GM23338 (cell line): ENCODE results near the gene COPS2. TPM values are rescaled to one million over a fixed set of nuclear protein-coding genes. Genes with fewer than 3 reads are reported as not detected.

ENCODE experiments used
- ATAC-seq: fragments of 200-7000 bp; cut with Tn5 transposase; 3 replicates; pipeline ENCODE4 v1.9.1; 2020
- DNase-seq: peaks from one replicate; pipeline ENCODE4 v3.0.0-alpha.2; 2015; ENCODE audit warnings: low spot score
- H2AFZ ChIP-seq: fragments of 200-600 bp; sonication (generic); 2 replicates; pipeline ENCODE4 v1.8.0; 2016; ENCODE audit warnings: antibody characterized with exemption, mild to moderate bottlenecking, moderate library complexity
- H3F3A ChIP-seq: fragments of 200-600 bp; sonication (generic); replicated peaks from 2 replicates; pipeline ENCODE4 v1.8.0; 2017; ENCODE audit warnings: antibody characterized with exemption, mixed run types, low read depth
- H3K27ac ChIP-seq: fragments of 200-600 bp; sonication (generic); 2 replicates; pipeline ENCODE4 v1.6.1; 2016; ENCODE audit warnings: low read depth
- H3K27me3 ChIP-seq: fragments of 200-600 bp; sonication (generic); 2 replicates; pipeline ENCODE4 v1.8.0; 2016; ENCODE audit warnings: mild to moderate bottlenecking, mixed run types, moderate library complexity; ENCODE audit not compliant: insufficient read depth
- H3K36me3 ChIP-seq: fragments of 200-600 bp; sonication (generic); 2 replicates; pipeline ENCODE4 v1.8.0; 2016; ENCODE audit warnings: mild to moderate bottlenecking; ENCODE audit not compliant: insufficient read depth
- H3K4me1 ChIP-seq: fragments of 200-600 bp; sonication (generic); 2 replicates; pipeline ENCODE4 v1.8.0; 2016; ENCODE audit warnings: mild to moderate bottlenecking, moderate library complexity; ENCODE audit not compliant: insufficient read depth
- H3K4me2 ChIP-seq: fragments of 200-600 bp; sonication (generic); 2 replicates; pipeline ENCODE4 v1.7.1; 2017; ENCODE audit warnings: mixed run types
- H3K4me3 ChIP-seq: fragments of 200-600 bp; sonication (generic); 2 replicates; pipeline ENCODE4 v1.6.1; 2016; ENCODE audit warnings: mixed run types
- H3K79me2 ChIP-seq: fragments of 200-600 bp; sonication (generic); replicated peaks from 2 replicates; pipeline ENCODE4 v1.8.0; 2017; ENCODE audit warnings: mild to moderate bottlenecking; ENCODE audit not compliant: insufficient read depth
- H3K9me2 ChIP-seq: fragments of 200-600 bp; sonication (generic); 2 replicates; pipeline ENCODE4 v1.8.0; 2017; ENCODE audit not compliant: insufficient read depth
- H4K20me1 ChIP-seq: fragments of 200-600 bp; sonication (generic); replicated peaks from 2 replicates; pipeline ENCODE4 v1.8.0; 2017; ENCODE audit warnings: mild to moderate bottlenecking; ENCODE audit not compliant: insufficient read depth
- H3K27ac Mint-ChIP-seq: 2 replicates; pipeline ENCODE4 v1.8.0; 2020; ENCODE audit warnings: inconsistent platforms, mild to moderate bottlenecking, moderate library complexity, mixed read lengths
- H3K27me3 Mint-ChIP-seq: 3 replicates; pipeline ENCODE4 v1.8.0; 2022; ENCODE audit warnings: low read depth, mild to moderate bottlenecking, moderate library complexity, mixed read lengths, inconsistent platforms; ENCODE audit not compliant: insufficient read depth, poor library complexity
- H3K36me3 Mint-ChIP-seq: 3 replicates; pipeline ENCODE4 v1.8.0; 2021; ENCODE audit warnings: low read depth, mild to moderate bottlenecking, inconsistent platforms, moderate library complexity, mixed read lengths
- H3K4me1 Mint-ChIP-seq: 3 replicates; pipeline ENCODE4 v1.8.0; 2020; ENCODE audit warnings: mild to moderate bottlenecking, inconsistent platforms, mixed read lengths
- H3K4me3 Mint-ChIP-seq: 3 replicates; pipeline ENCODE4 v1.8.0; 2021; ENCODE audit warnings: moderate library complexity, mild to moderate bottlenecking, inconsistent platforms, mixed read lengths
- H3K9me3 Mint-ChIP-seq: 3 replicates; pipeline ENCODE4 v1.8.0; 2020; ENCODE audit warnings: moderate library complexity, mild to moderate bottlenecking, inconsistent platforms, mixed read lengths
- EZH2 ChIP-seq: fragments of 200-600 bp; sonication (generic); IDR thresholded peaks from one replicate; pipeline ENCODE4 v1.8.0; 2017; ENCODE audit warnings: antibody characterized with exemption, mild to moderate bottlenecking, low read depth; ENCODE audit not compliant: unreplicated experiment
- JUNB ChIP-seq: IDR thresholded peaks from one replicate; pipeline ENCODE4 v1.6.1; 2016; ENCODE audit warnings: antibody characterized with exemption; ENCODE audit not compliant: unreplicated experiment
- NANOG ChIP-seq: IDR thresholded peaks from 2 replicates; pipeline ENCODE4 v1.6.1; 2016; ENCODE audit warnings: antibody characterized with exemption, borderline replicate concordance
- POLR2AphosphoS5 ChIP-seq: IDR thresholded peaks from 2 replicates; pipeline ENCODE4 v1.6.1; 2016; ENCODE audit warnings: antibody characterized with exemption, low read depth
- polyA plus RNA-seq: library from polyadenylated mRNA; unstranded; fragments of >200 nt; fragmentation: Nextera tagmentation; extraction: Ambion mirVana; gene quantifications from 2 replicates; pipeline ENCODE4 v1.2.1, GENCODE V29; 2016
- total RNA-seq: library from RNA; depleted of rRNA; stranded (reverse); fragments of >200 nt; shearing (Covaris generic); gene quantifications from 2 replicates; pipeline ENCODE4 v1.2.3, GENCODE V29; 2014
- TF ChIP-seq, protein P1 (sequence below): fragments of 250-450 bp; sonication (Bioruptor Pico); IDR thresholded peaks from 2 replicates; pipeline ENCODE4 v1.5.0; 2020; ENCODE audit warnings: mild to moderate bottlenecking, moderate library complexity
- TF ChIP-seq, protein P2 (sequence below), 2 experiments: fragments of 200-600 bp in 1 of 2; sonication (generic) in 1 of 2; conservative IDR thresholded peaks; 2 replicates each; pipeline versions ENCODE4 v1.5.1 to v1.6.1; 2016 to 2017; ENCODE audit warnings: antibody characterized with exemption in 2 of 2, low read depth in 2 of 2, mild to moderate bottlenecking in 2 of 2, moderate library complexity in 1 of 2

The COPS2 gene
- total and polyA plus RNA-seq, 2 experiments from 2014 or later, result 38.7 to 67.3 TPM

DNA sequence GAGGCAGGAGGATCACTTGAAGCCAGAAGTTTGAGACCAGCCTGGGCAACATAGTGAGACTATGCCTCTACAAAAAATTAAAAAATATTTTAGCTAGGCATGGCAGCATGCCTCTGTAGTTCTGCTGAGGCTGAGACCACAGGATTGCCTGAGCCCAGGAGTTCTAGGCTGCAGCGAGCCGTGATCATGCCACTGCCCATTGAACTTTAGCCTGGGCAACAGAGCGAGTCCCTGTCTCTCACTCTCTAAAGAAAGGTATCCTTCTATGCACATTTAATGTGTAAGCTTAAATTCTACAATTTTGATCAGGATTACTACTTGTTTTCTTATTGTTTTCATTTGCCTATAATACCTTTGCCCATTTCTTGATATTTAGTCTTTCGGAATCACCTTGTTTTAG lies 41.5 kb upstream of the COPS2 start (continued):
- TF ChIP-seq, protein P1, sequence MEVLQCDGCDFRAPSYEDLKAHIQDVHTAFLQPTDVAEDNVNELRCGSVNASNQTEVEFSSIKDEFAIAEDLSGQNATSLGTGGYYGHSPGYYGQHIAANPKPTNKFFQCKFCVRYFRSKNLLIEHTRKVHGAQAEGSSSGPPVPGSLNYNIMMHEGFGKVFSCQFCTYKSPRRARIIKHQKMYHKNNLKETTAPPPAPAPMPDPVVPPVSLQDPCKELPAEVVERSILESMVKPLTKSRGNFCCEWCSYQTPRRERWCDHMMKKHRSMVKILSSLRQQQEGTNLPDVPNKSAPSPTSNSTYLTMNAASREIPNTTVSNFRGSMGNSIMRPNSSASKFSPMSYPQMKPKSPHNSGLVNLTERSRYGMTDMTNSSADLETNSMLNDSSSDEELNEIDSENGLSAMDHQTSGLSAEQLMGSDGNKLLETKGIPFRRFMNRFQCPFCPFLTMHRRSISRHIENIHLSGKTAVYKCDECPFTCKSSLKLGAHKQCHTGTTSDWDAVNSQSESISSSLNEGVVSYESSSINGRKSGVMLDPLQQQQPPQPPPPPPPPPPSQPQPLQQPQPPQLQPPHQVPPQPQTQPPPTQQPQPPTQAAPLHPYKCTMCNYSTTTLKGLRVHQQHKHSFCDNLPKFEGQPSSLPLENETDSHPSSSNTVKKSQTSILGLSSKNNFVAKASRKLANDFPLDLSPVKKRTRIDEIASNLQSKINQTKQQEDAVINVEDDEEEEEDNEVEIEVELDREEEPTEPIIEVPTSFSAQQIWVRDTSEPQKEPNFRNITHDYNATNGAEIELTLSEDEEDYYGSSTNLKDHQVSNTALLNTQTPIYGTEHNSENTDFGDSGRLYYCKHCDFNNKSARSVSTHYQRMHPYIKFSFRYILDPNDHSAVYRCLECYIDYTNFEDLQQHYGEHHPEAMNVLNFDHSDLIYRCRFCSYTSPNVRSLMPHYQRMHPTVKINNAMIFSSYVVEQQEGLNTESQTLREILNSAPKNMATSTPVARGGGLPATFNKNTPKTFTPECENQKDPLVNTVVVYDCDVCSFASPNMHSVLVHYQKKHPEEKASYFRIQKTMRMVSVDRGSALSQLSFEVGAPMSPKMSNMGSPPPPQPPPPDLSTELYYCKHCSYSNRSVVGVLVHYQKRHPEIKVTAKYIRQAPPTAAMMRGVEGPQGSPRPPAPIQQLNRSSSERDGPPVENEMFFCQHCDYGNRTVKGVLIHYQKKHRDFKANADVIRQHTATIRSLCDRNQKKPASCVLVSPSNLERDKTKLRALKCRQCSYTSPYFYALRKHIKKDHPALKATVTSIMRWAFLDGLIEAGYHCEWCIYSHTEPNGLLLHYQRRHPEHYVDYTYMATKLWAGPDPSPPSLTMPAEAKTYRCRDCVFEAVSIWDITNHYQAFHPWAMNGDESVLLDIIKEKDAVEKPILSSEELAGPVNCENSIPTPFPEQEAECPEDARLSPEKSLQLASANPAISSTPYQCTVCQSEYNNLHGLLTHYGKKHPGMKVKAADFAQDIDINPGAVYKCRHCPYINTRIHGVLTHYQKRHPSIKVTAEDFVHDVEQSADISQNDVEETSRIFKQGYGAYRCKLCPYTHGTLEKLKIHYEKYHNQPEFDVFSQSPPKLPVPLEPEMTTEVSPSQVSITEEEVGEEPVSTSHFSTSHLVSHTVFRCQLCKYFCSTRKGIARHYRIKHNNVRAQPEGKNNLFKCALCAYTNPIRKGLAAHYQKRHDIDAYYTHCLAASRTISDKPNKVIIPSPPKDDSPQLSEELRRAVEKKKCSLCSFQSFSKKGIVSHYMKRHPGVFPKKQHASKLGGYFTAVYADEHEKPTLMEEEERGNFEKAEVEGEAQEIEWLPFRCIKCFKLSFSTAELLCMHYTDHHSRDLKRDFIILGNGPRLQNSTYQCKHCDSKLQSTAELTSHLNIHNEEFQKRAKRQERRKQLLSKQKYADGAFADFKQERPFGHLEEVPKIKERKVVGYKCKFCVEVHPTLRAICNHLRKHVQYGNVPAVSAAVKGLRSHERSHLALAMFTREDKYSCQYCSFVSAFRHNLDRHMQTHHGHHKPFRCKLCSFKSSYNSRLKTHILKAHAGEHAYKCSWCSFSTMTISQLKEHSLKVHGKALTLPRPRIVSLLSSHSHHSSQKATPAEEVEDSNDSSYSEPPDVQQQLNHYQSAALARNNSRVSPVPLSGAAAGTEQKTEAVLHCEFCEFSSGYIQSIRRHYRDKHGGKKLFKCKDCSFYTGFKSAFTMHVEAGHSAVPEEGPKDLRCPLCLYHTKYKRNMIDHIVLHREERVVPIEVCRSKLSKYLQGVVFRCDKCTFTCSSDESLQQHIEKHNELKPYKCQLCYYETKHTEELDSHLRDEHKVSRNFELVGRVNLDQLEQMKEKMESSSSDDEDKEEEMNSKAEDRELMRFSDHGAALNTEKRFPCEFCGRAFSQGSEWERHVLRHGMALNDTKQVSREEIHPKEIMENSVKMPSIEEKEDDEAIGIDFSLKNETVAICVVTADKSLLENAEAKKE (CRISPR knock-in tag), result no peak
- TF ChIP-seq JUNB, result no peak
- no peak for TF ChIP-seq EZH2

DNA sequence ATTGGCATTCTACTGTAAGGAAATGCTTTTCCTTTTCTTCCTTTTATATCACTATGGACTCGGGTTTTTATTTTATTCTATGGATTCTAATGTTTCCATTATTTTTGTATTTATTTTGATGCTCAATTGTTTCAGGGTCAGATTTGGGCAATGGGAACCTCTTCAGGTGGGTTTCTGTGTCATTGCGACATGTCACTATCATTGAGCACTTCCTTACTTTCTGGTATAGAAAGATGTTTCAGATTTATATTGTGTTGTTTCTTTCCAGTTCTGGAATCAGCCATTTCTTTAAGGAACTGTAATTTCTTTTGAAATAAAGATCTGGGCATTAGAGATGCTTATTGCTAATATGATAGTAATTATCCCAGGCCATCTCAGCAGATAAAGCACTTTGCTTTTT lies 36.5 kb upstream of the COPS2 start:
- no peaks in the 10 kb centered on the region for H3K36me3 Mint-ChIP-seq
- H3K79me2 ChIP-seq, result peaks cover 6% of the 10 kb centered on the region; the same call in 1 of the 2 replicates
- H3K27me3 Mint-ChIP-seq, result peaks cover 2% of the 10 kb centered on the region
- H2AFZ ChIP-seq, result no peak overlapping the region
- H3K27me3 ChIP-seq, result no peaks in the 10 kb centered on the region
- H3K4me2 ChIP-seq, result no peak overlapping the region
- H3K4me1 ChIP-seq, result peaks cover 32% of the 10 kb centered on the region
- TF ChIP-seq JUNB, result no peak
- TF ChIP-seq, protein P2, sequence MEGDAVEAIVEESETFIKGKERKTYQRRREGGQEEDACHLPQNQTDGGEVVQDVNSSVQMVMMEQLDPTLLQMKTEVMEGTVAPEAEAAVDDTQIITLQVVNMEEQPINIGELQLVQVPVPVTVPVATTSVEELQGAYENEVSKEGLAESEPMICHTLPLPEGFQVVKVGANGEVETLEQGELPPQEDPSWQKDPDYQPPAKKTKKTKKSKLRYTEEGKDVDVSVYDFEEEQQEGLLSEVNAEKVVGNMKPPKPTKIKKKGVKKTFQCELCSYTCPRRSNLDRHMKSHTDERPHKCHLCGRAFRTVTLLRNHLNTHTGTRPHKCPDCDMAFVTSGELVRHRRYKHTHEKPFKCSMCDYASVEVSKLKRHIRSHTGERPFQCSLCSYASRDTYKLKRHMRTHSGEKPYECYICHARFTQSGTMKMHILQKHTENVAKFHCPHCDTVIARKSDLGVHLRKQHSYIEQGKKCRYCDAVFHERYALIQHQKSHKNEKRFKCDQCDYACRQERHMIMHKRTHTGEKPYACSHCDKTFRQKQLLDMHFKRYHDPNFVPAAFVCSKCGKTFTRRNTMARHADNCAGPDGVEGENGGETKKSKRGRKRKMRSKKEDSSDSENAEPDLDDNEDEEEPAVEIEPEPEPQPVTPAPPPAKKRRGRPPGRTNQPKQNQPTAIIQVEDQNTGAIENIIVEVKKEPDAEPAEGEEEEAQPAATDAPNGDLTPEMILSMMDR (conservative IDR thresholded peaks at IDR 0.05; ENCODE audit: low read depth in 2 of 2), result no peak
- no peak for TF ChIP-seq POLR2AphosphoS5
- no peak for TF ChIP-seq EZH2
- TF ChIP-seq NANOG, result no peak
- no peak overlapping the region for H3K27ac Mint-ChIP-seq
- no peaks in the 10 kb centered on the region for H3K36me3 ChIP-seq
- no peaks in the 10 kb centered on the region for H3K9me3 Mint-ChIP-seq
- H3K9me2 ChIP-seq, result peaks cover under 1% of the 10 kb centered on the region; the same call in 1 of the 2 replicates
- no peak overlapping the region for H3K4me3 ChIP-seq
- no peaks in the 10 kb centered on the region for H3F3A ChIP-seq
- H3K27ac ChIP-seq, result no peak overlapping the region
- ATAC-seq (no peak), DNase-seq (no peak)
- H4K20me1 ChIP-seq, result no peaks in the 10 kb centered on the region
- H3K4me1 Mint-ChIP-seq, result peaks cover 26% of the 10 kb centered on the region
- H3K4me3 Mint-ChIP-seq, result no peak overlapping the region
